ENCODE measurements around the gene BHLHE40. TPM values are rescaled to one million over a fixed set of nuclear protein-coding genes. Genes with fewer than 3 reads are reported as not detected.

Gene BHLHE40
- polyA plus RNA-seq (2013, experiment 1 of 4): 0.91 TPM
- 0.37 TPM for polyA plus RNA-seq (2013, experiment 2 of 4)
- 0.59 TPM for polyA plus RNA-seq (2013, experiment 3 of 4)
- 0.32 TPM for polyA plus RNA-seq (2013, experiment 4 of 4)

GRCh38 chr3:4979428-4980228 lies at the start of gene BHLHE40:
TSS of gene BHLHE40 (plus strand) at chr3:4979437. CDS start at chr3:4979719, 282 bp downstream.
- peaks cover 92% of the 10 kb centered on the region for H3K27me3 ChIP-seq (ENCODE audit: control insufficient read depth, insufficient read depth, low read length, poor library complexity, severe bottlenecking)
- H3K36me3 ChIP-seq (ENCODE audit: control insufficient read depth, insufficient read depth, low read length): no peaks in the 10 kb centered on the region
- peaks cover 38% of the 10 kb centered on the region for H3K4me1 ChIP-seq (ENCODE audit: control insufficient read depth, insufficient read depth, low read length)
- WGBS, 2 experiments: 1% methylated on average over 51 of the region's 51 CpGs
- H3K27ac ChIP-seq (ENCODE audit: insufficient read depth, low read depth, low read length, poor library complexity, severe bottlenecking): no peak within 1 kb of the TSS
- H3K9me3 ChIP-seq (ENCODE audit: control insufficient read depth, low read length): no peaks in the 10 kb centered on the region
- H3K4me3 ChIP-seq (ENCODE audit: insufficient read depth, low read depth, low read length): peak within 1 kb of the TSS; percentile 40

GRCh38 chr3:4930501-4930900 lies 48.7 kb upstream of the BHLHE40 start:
- no peak overlapping the region for H3K4me3 ChIP-seq (ENCODE audit: insufficient read depth, low read depth, low read length)
- H3K9me3 ChIP-seq (ENCODE audit: control insufficient read depth, low read length): no peaks in the 10 kb centered on the region
- no peaks in the 10 kb centered on the region for H3K36me3 ChIP-seq (ENCODE audit: control insufficient read depth, insufficient read depth, low read length)
- H3K27ac ChIP-seq (ENCODE audit: insufficient read depth, low read depth, low read length, poor library complexity, severe bottlenecking): no peak overlapping the region
- no peaks in the 10 kb centered on the region for H3K27me3 ChIP-seq (ENCODE audit: control insufficient read depth, insufficient read depth, low read length, poor library complexity, severe bottlenecking)
- H3K4me1 ChIP-seq (ENCODE audit: control insufficient read depth, insufficient read depth, low read length): no peaks in the 10 kb centered on the region
- WGBS, 2 experiments: 71 to 100% methylated on average over 1 of the region's 1 CpG

GRCh38 chr3:4934050-4934449 lies 45.2 kb upstream of the BHLHE40 start:
- 85 to 93% methylated on average over 2 to 3 of the region's 3 CpGs for WGBS, 2 experiments
- Histone ChIP-seq H3K4me1 (ENCODE audit: control insufficient read depth, insufficient read depth, low read length) (no peaks in the 10 kb centered on the region), H3K36me3 (ENCODE audit: control insufficient read depth, insufficient read depth, low read length) (no peaks in the 10 kb centered on the region), H3K4me3 (ENCODE audit: insufficient read depth, low read depth, low read length) (no peak overlapping the region), H3K9me3 (ENCODE audit: control insufficient read depth, low read length) (no peaks in the 10 kb centered on the region), H3K27ac (ENCODE audit: insufficient read depth, low read depth, low read length, poor library complexity, severe bottlenecking) (no peak overlapping the region), H3K27me3 (ENCODE audit: control insufficient read depth, insufficient read depth, low read length, poor library complexity, severe bottlenecking) (no peaks in the 10 kb centered on the region)

- Histone ChIP-seq H3K4me1 (ENCODE audit: control insufficient read depth, insufficient read depth, low read length) (no peaks in the 10 kb centered on the region), H3K27ac (ENCODE audit: insufficient read depth, low read depth, low read length, poor library complexity, severe bottlenecking) (no peak overlapping the region), H3K27me3 (ENCODE audit: control insufficient read depth, insufficient read depth, low read length, poor library complexity, severe bottlenecking) (no peaks in the 10 kb centered on the region), H3K36me3 (ENCODE audit: control insufficient read depth, insufficient read depth, low read length) (no peaks in the 10 kb centered on the region), H3K4me3 (ENCODE audit: insufficient read depth, low read depth, low read length) (no peak overlapping the region), H3K9me3 (ENCODE audit: control insufficient read depth, low read length) (no peaks in the 10 kb centered on the region)
- WGBS, 2 experiments: 88 to 89% methylated on average over 1 of the region's 1 CpG
Observed at GRCh38 chr3:4935347-4935746, 43.9 kb upstream of the BHLHE40 start.

GRCh38 chr3:4936982-4937614 lies 42.1 kb upstream of the BHLHE40 start:
- Histone ChIP-seq H3K9me3 (ENCODE audit: control insufficient read depth, low read length) (no peaks in the 10 kb centered on the region), H3K27me3 (ENCODE audit: control insufficient read depth, insufficient read depth, low read length, poor library complexity, severe bottlenecking) (no peaks in the 10 kb centered on the region), H3K27ac (ENCODE audit: insufficient read depth, low read depth, low read length, poor library complexity, severe bottlenecking) (no peak overlapping the region), H3K4me3 (ENCODE audit: insufficient read depth, low read depth, low read length) (no peak overlapping the region), H3K36me3 (ENCODE audit: control insufficient read depth, insufficient read depth, low read length) (no peaks in the 10 kb centered on the region), H3K4me1 (ENCODE audit: control insufficient read depth, insufficient read depth, low read length) (no peaks in the 10 kb centered on the region)
- 89 to 94% methylated on average over 6 of the region's 6 CpGs for WGBS, 2 experiments

- 77 to 79% methylated on average over 3 of the region's 3 CpGs for WGBS, 2 experiments
- H3K9me3 ChIP-seq (ENCODE audit: control insufficient read depth, low read length): no peaks in the 10 kb centered on the region
- H3K27me3 ChIP-seq (ENCODE audit: control insufficient read depth, insufficient read depth, low read length, poor library complexity, severe bottlenecking): no peaks in the 10 kb centered on the region
- H3K27ac ChIP-seq (ENCODE audit: insufficient read depth, low read depth, low read length, poor library complexity, severe bottlenecking): no peak overlapping the region
- no peaks in the 10 kb centered on the region for H3K4me1 ChIP-seq (ENCODE audit: control insufficient read depth, insufficient read depth, low read length)
- H3K36me3 ChIP-seq (ENCODE audit: control insufficient read depth, insufficient read depth, low read length): no peaks in the 10 kb centered on the region
- no peak overlapping the region for H3K4me3 ChIP-seq (ENCODE audit: insufficient read depth, low read depth, low read length)
Observed at GRCh38 chr3:4938281-4938982, 40.8 kb upstream of the BHLHE40 start.

- no peak overlapping the region for H3K4me3 ChIP-seq (ENCODE audit: insufficient read depth, low read depth, low read length)
- H3K9me3 ChIP-seq (ENCODE audit: control insufficient read depth, low read length): no peaks in the 10 kb centered on the region
- no peaks in the 10 kb centered on the region for H3K36me3 ChIP-seq (ENCODE audit: control insufficient read depth, insufficient read depth, low read length)
- 86 to 92% methylated on average over 2 to 3 of the region's 3 CpGs for WGBS, 2 experiments
- no peaks in the 10 kb centered on the region for H3K27me3 ChIP-seq (ENCODE audit: control insufficient read depth, insufficient read depth, low read length, poor library complexity, severe bottlenecking)
- no peaks in the 10 kb centered on the region for H3K4me1 ChIP-seq (ENCODE audit: control insufficient read depth, insufficient read depth, low read length)
- H3K27ac ChIP-seq (ENCODE audit: insufficient read depth, low read depth, low read length, poor library complexity, severe bottlenecking): no peak overlapping the region
Observed at GRCh38 chr3:4939276-4939675, 40.0 kb upstream of the BHLHE40 start.

- Histone ChIP-seq H3K9me3 (ENCODE audit: control insufficient read depth, low read length) (no peaks in the 10 kb centered on the region), H3K36me3 (ENCODE audit: control insufficient read depth, insufficient read depth, low read length) (no peaks in the 10 kb centered on the region), H3K4me1 (ENCODE audit: control insufficient read depth, insufficient read depth, low read length) (no peaks in the 10 kb centered on the region), H3K27me3 (ENCODE audit: control insufficient read depth, insufficient read depth, low read length, poor library complexity, severe bottlenecking) (no peaks in the 10 kb centered on the region), H3K4me3 (ENCODE audit: insufficient read depth, low read depth, low read length) (no peak overlapping the region), H3K27ac (ENCODE audit: insufficient read depth, low read depth, low read length, poor library complexity, severe bottlenecking) (no peak overlapping the region)
- WGBS, 2 experiments: 91 to 93% methylated on average over 4 of the region's 4 CpGs
Observed at GRCh38 chr3:4940985-4941384, 38.3 kb upstream of the BHLHE40 start.

GRCh38 chr3:4943549-4943948 lies 35.7 kb upstream of the BHLHE40 start:
- Histone ChIP-seq H3K27me3 (ENCODE audit: control insufficient read depth, insufficient read depth, low read length, poor library complexity, severe bottlenecking) (no peaks in the 10 kb centered on the region), H3K9me3 (ENCODE audit: control insufficient read depth, low read length) (no peaks in the 10 kb centered on the region), H3K36me3 (ENCODE audit: control insufficient read depth, insufficient read depth, low read length) (no peaks in the 10 kb centered on the region), H3K4me1 (ENCODE audit: control insufficient read depth, insufficient read depth, low read length) (no peaks in the 10 kb centered on the region), H3K27ac (ENCODE audit: insufficient read depth, low read depth, low read length, poor library complexity, severe bottlenecking) (no peak overlapping the region), H3K4me3 (ENCODE audit: insufficient read depth, low read depth, low read length) (no peak overlapping the region)
- WGBS, 2 experiments: 84 to 87% methylated on average over 1 of the region's 1 CpG

- Histone ChIP-seq H3K9me3 (ENCODE audit: control insufficient read depth, low read length) (no peaks in the 10 kb centered on the region), H3K4me1 (ENCODE audit: control insufficient read depth, insufficient read depth, low read length) (no peaks in the 10 kb centered on the region), H3K36me3 (ENCODE audit: control insufficient read depth, insufficient read depth, low read length) (no peaks in the 10 kb centered on the region), H3K27me3 (ENCODE audit: control insufficient read depth, insufficient read depth, low read length, poor library complexity, severe bottlenecking) (no peaks in the 10 kb centered on the region), H3K27ac (ENCODE audit: insufficient read depth, low read depth, low read length, poor library complexity, severe bottlenecking) (no peak overlapping the region), H3K4me3 (ENCODE audit: insufficient read depth, low read depth, low read length) (no peak overlapping the region)
- 87 to 92% methylated on average over 9 of the region's 10 CpGs for WGBS, 2 experiments
Observed at GRCh38 chr3:4945324-4945723, 33.9 kb upstream of the BHLHE40 start.

Measured in ectodermal cell (in vitro differentiated cells).